SK-N-SH treated with all-trans-retinoic acid at 6 μM for 48 hours (cell line): ENCODE measurements around the gene GRIK4.
A peak's percentile ranks its signal among the peaks of the same experiment; 100 is the strongest.

ENCODE experiments used
- ATAC-seq: fragments of 200-7000 bp; cut with Tn5 transposase; 3 replicates; pipeline ENCODE4 v1.9.1; 2020; ENCODE audit warnings: mild to moderate bottlenecking, moderate library complexity
- ARNTL ChIP-seq: fragments of 450-650 bp; formaldehyde crosslinking; IDR thresholded peaks from 2 replicates; pipeline ENCODE4 v1.5.0; 2020; ENCODE audit warnings: low read depth, mild to moderate bottlenecking, moderate library complexity, borderline replicate concordance
- BACH2 ChIP-seq: fragments of 250-450 bp; sonication (Bioruptor Pico); IDR thresholded peaks from 2 replicates; pipeline ENCODE4 v1.9.0; 2021; ENCODE audit warnings: mild to moderate bottlenecking, borderline replicate concordance
- CREB5 ChIP-seq: fragments of 250-450 bp; sonication (Bioruptor Pico); IDR thresholded peaks from 2 replicates; pipeline ENCODE4 v1.5.1; 2020; ENCODE audit warnings: low read depth, mild to moderate bottlenecking, moderate library complexity
- CSDC2 ChIP-seq: fragments of 250-450 bp; sonication (Bioruptor Pico); IDR thresholded peaks from 2 replicates; pipeline ENCODE4 v1.5.0; 2020; ENCODE audit warnings: mild to moderate bottlenecking, moderate library complexity
- CSRNP3 ChIP-seq: fragments of 250-450 bp; sonication (Bioruptor Pico); IDR thresholded peaks from 2 replicates; pipeline ENCODE4 v1.5.1; 2021; ENCODE audit warnings: mild to moderate bottlenecking, moderate library complexity
- ESRRG ChIP-seq: fragments of 250-450 bp; sonication (Bioruptor Pico); IDR thresholded peaks from 2 replicates; pipeline ENCODE4 v1.6.1; 2021; ENCODE audit warnings: mild to moderate bottlenecking
- GLIS3 ChIP-seq: fragments of 250-450 bp; sonication (Bioruptor Pico); IDR thresholded peaks from 2 replicates; pipeline ENCODE4 v1.5.0; 2020; ENCODE audit warnings: mild to moderate bottlenecking, moderate library complexity
- ISL1 ChIP-seq: fragments of 250-450 bp; sonication (Bioruptor Pico); IDR thresholded peaks from 2 replicates; pipeline ENCODE4 v2.1.2; 2022; ENCODE audit warnings: mild to moderate bottlenecking, moderate library complexity
- OSR1 ChIP-seq: fragments of 250-450 bp; sonication (Bioruptor Pico); IDR thresholded peaks from 2 replicates; pipeline ENCODE4 v1.8.0; 2022; ENCODE audit warnings: moderate library complexity, mild to moderate bottlenecking, inconsistent platforms
- PATZ1 ChIP-seq: fragments of 250-450 bp; sonication (Bioruptor Pico); IDR thresholded peaks from 2 replicates; pipeline ENCODE4 v1.8.0; 2020; ENCODE audit warnings: mild to moderate bottlenecking, moderate library complexity, borderline replicate concordance
- POU6F1 ChIP-seq: fragments of 250-450 bp; sonication (Bioruptor Pico); IDR thresholded peaks from 2 replicates; pipeline ENCODE4 v1.8.0; 2021; ENCODE audit warnings: low read depth, mild to moderate bottlenecking, moderate library complexity, borderline replicate concordance
- PPARA ChIP-seq: fragments of 250-450 bp; sonication (Bioruptor Pico); IDR thresholded peaks from 2 replicates; pipeline ENCODE4 v1.5.0; 2020; ENCODE audit warnings: mild to moderate bottlenecking, borderline replicate concordance
- RARB ChIP-seq: fragments of 250-450 bp; sonication (Bioruptor Pico); IDR thresholded peaks from 2 replicates; pipeline ENCODE4 v1.8.0; 2021; ENCODE audit warnings: mild to moderate bottlenecking, moderate library complexity
- SNAI2 ChIP-seq: fragments of 250-450 bp; sonication (Bioruptor Pico); IDR thresholded peaks from 2 replicates; pipeline ENCODE4 v1.5.0; 2020; ENCODE audit warnings: mild to moderate bottlenecking, moderate library complexity
- TCF4 ChIP-seq: fragments of 250-450 bp; sonication (Bioruptor Pico); IDR thresholded peaks from 2 replicates; pipeline ENCODE4 v1.8.0; 2021; ENCODE audit warnings: mild to moderate bottlenecking, moderate library complexity, borderline replicate concordance
- TOX ChIP-seq: fragments of 250-450 bp; sonication (Bioruptor Pico); IDR thresholded peaks from 2 replicates; pipeline ENCODE4 v1.8.0; 2021; ENCODE audit warnings: mild to moderate bottlenecking, moderate library complexity, borderline replicate concordance
- TSHZ2 ChIP-seq: fragments of 250-450 bp; sonication (Bioruptor Pico); IDR thresholded peaks from 2 replicates; pipeline ENCODE4 v1.5.0; 2020; ENCODE audit warnings: mild to moderate bottlenecking, moderate library complexity
- ZC3H10 ChIP-seq: fragments of 250-450 bp; sonication (Bioruptor Pico); IDR thresholded peaks from 2 replicates; pipeline ENCODE4 v1.5.1; 2021; ENCODE audit warnings: mild to moderate bottlenecking, moderate library complexity
- ZFP3 ChIP-seq: fragments of 250-450 bp; sonication (Bioruptor Pico); IDR thresholded peaks from 2 replicates; pipeline ENCODE4 v1.5.0; 2020; ENCODE audit warnings: mild to moderate bottlenecking, moderate library complexity
- ZFP30 ChIP-seq: fragments of 450-650 bp; formaldehyde crosslinking; IDR thresholded peaks from 2 replicates; pipeline ENCODE4 v1.5.0; 2022; ENCODE audit warnings: mild to moderate bottlenecking, moderate library complexity
- ZNF565 ChIP-seq: fragments of 450-650 bp; formaldehyde crosslinking; conservative IDR thresholded peaks from 2 replicates; pipeline ENCODE4 v1.5.0; 2020; ENCODE audit warnings: low read depth, mild to moderate bottlenecking, moderate library complexity
- ZNF8 ChIP-seq: fragments of 450-650 bp; formaldehyde crosslinking; IDR thresholded peaks from 2 replicates; pipeline ENCODE4 v1.5.0; 2020; ENCODE audit warnings: mild to moderate bottlenecking, moderate library complexity

GRIK4 gene

GRCh38 chr11:120710354-120711131 lies 199.0 kb downstream of the GRIK4 start:
- TF ChIP-seq TSHZ2 (CRISPR knock-in tag) (no peak), PATZ1 (CRISPR knock-in tag) (no peak), ESRRG (CRISPR knock-in tag) (no peak), CSRNP3 (CRISPR knock-in tag) (no peak), ZFP3 (no peak), CREB5 (no peak), RARB (CRISPR knock-in tag) (no peak), BACH2 (CRISPR knock-in tag) (no peak), GLIS3 (CRISPR knock-in tag) (no peak), ZNF565 (CRISPR knock-in tag) (no peak), ZNF8 (CRISPR knock-in tag) (no peak), OSR1 (CRISPR knock-in tag) (no peak), SNAI2 (CRISPR knock-in tag) (no peak), CSDC2 (no peak), ZC3H10 (CRISPR knock-in tag) (no peak), TOX (CRISPR knock-in tag) (no peak)
- ATAC-seq, result peak; percentile 56

- no peak for ATAC-seq
- TF ChIP-seq ZFP30 (no peak), TCF4 (no peak), TOX (CRISPR knock-in tag) (no peak), ISL1 (CRISPR knock-in tag) (no peak), CSDC2 (no peak), ZC3H10 (CRISPR knock-in tag) (no peak), POU6F1 (CRISPR knock-in tag) (no peak), ARNTL (no peak), RARB (CRISPR knock-in tag) (no peak), ESRRG (CRISPR knock-in tag) (no peak), ZNF8 (CRISPR knock-in tag) (no peak), OSR1 (CRISPR knock-in tag) (no peak)
- TF ChIP-seq, all 23 proteins: peak for 0
Observed at GRCh38 chr11:120712014-120712413, 200.5 kb downstream of the GRIK4 start.

GRCh38 chr11:120712881-120713280 lies 201.3 kb downstream of the GRIK4 start:
- ATAC-seq, result no peak
- no peak for TF ChIP-seq PPARA (CRISPR knock-in tag)
- no peak for TF ChIP-seq CREB5
- no peak for TF ChIP-seq POU6F1 (CRISPR knock-in tag)
- TF ChIP-seq CSDC2, result no peak
- no peak for TF ChIP-seq ESRRG (CRISPR knock-in tag)
- TF ChIP-seq OSR1 (CRISPR knock-in tag), result no peak
- TF ChIP-seq CSRNP3 (CRISPR knock-in tag), result no peak
- TF ChIP-seq ISL1 (CRISPR knock-in tag), result no peak
- TF ChIP-seq SNAI2 (CRISPR knock-in tag), result no peak
- TF ChIP-seq GLIS3 (CRISPR knock-in tag), result no peak
- no peak for TF ChIP-seq ZFP3
- TF ChIP-seq ARNTL, result no peak
- no peak for TF ChIP-seq RARB (CRISPR knock-in tag)
